22Rv1 (cell line): ENCODE results near the gene EHMT1.

Experiments
- ZFX ChIP-seq: fragments of 450-650 bp; IDR thresholded peaks from 2 replicates; pipeline ENCODE4 v1.6.1; 2017; ENCODE audit warnings: antibody characterized with exemption, borderline replicate concordance
- TF ChIP-seq, protein P1 (sequence below): fragments of 450-650 bp; IDR thresholded peaks from 2 replicates; pipeline ENCODE4 v1.5.1; 2017; ENCODE audit warnings: mild to moderate bottlenecking

DNA sequence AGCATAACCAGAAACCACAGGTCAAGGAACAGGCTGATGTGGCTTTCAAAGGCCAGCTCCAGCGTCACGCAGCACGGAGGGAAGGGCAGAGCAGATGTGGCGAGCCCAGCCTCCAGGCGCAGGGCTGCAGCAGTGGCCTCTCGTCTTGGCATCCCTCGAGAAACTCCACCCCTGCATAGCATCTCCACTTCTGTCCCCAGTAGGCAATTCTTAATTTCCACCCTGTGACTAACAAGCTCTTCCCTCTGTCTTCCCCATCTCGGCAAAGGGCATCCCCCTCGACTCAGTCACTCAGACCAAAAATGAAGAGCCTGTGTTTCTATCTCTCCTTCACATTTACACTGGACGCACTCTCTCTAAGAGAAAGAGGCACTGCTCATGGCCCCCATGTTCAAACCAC is 257.0 kb downstream of the EHMT1 start:
- TF ChIP-seq, protein P1, sequence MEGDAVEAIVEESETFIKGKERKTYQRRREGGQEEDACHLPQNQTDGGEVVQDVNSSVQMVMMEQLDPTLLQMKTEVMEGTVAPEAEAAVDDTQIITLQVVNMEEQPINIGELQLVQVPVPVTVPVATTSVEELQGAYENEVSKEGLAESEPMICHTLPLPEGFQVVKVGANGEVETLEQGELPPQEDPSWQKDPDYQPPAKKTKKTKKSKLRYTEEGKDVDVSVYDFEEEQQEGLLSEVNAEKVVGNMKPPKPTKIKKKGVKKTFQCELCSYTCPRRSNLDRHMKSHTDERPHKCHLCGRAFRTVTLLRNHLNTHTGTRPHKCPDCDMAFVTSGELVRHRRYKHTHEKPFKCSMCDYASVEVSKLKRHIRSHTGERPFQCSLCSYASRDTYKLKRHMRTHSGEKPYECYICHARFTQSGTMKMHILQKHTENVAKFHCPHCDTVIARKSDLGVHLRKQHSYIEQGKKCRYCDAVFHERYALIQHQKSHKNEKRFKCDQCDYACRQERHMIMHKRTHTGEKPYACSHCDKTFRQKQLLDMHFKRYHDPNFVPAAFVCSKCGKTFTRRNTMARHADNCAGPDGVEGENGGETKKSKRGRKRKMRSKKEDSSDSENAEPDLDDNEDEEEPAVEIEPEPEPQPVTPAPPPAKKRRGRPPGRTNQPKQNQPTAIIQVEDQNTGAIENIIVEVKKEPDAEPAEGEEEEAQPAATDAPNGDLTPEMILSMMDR: no peak
- TF ChIP-seq ZFX: no peak
